Neural cell (in vitro differentiated cells): ENCODE data around the gene FBLN2.

Source experiments
- CTCF ChIP-seq: fragments of 450-650 bp; IDR thresholded peaks from 2 replicates; pipeline ENCODE4 v1.5.1; 2014; ENCODE audit warnings: antibody characterized with exemption, mild to moderate bottlenecking, moderate library complexity; ENCODE audit not compliant: poor library complexity, severe bottlenecking
- EZH2 ChIP-seq: fragments of 200-600, 300-800 bp; shearing (Covaris generic), sonication (generic); IDR thresholded peaks from 2 replicates; pipeline ENCODE4 v1.6.1; 2014; ENCODE audit warnings: antibody characterized with exemption, low read length, borderline replicate concordance, mild to moderate bottlenecking; ENCODE audit not compliant: insufficient read depth, poor library complexity, severe bottlenecking
- TAF1 ChIP-seq: IDR thresholded peaks from 2 replicates; pipeline ENCODE4 v1.6.1; 2012; ENCODE audit warnings: low read depth

- TF ChIP-seq CTCF, result no peak
- no peak for TF ChIP-seq TAF1
- TF ChIP-seq EZH2, result no peak
Measured at GRCh38 chr3:13563911-13564310, 15.0 kb downstream of the FBLN2 start.
